Measurements from ENCODE around the gene TIAM1. TPM values are rescaled to one million over a fixed set of nuclear protein-coding genes. Genes with fewer than 3 reads are reported as not detected.

Gene TIAM1
- total and polyA plus RNA-seq, 4 donors, result 3.5 to 58.0 (median 11.8) TPM

GRCh38 chr21:31255896-31256295 is 88.2 kb downstream of the TIAM1 start:
- Histone ChIP-seq H3K27me3 (ENCODE audit: control insufficient read depth in 3 of 3, insufficient read depth in 3 of 3, low read length in 2 of 3) (no peaks in the 10 kb centered on the region), H3K4me3 (no peak overlapping the region), H3K4me1 (ENCODE audit: control insufficient read depth in 5 of 5, insufficient read depth in 5 of 5, low read length in 5 of 5) (peaks cover 0 to 19% (median 2%) of the 10 kb centered on the region in 5 donors), H3K9me3 (ENCODE audit: control insufficient read depth in 4 of 4, insufficient read depth in 3 of 4, low read length in 3 of 4) (no peaks in the 10 kb centered on the region), H3K9ac (ENCODE audit: insufficient read depth in 1 of 2, low read length in 2 of 2) (no peak overlapping the region), H3K27ac (ENCODE audit: low read depth in 1 of 2, low read length in 1 of 2) (no peak overlapping the region), H3K36me3 (ENCODE audit: control insufficient read depth in 4 of 4, insufficient read depth in 4 of 4, low read length in 4 of 4) (peaks cover 0 to 8% (median 0%) of the 10 kb centered on the region in 4 donors)
- 93 to 97% methylated on average over 2 of the region's 2 CpGs for WGBS, 2 donors
- DNase-seq (peak in 2 of 3 donors; percentile 19 to 32), ATAC-seq (ENCODE audit: insufficient read depth, low FRiP score) (no peak)
- no peak for TF ChIP-seq CTCF (IDR thresholded peaks at IDR 0.05; ENCODE audit: control extremely low read depth, extremely low read depth)

GRCh38 chr21:31255036-31255435 is 89.0 kb downstream of the TIAM1 start:
- H3K36me3 ChIP-seq (ENCODE audit: control insufficient read depth in 4 of 4, insufficient read depth in 4 of 4, low read length in 4 of 4), result peaks cover 0 to 8% (median 3%) of the 10 kb centered on the region in 4 donors
- no peak for TF ChIP-seq CTCF (IDR thresholded peaks at IDR 0.05; ENCODE audit: control extremely low read depth, extremely low read depth)
- no peaks in the 10 kb centered on the region for H3K27me3 ChIP-seq (ENCODE audit: control insufficient read depth in 3 of 3, insufficient read depth in 3 of 3, low read length in 2 of 3)
- peaks cover 0 to 14% (median 2%) of the 10 kb centered on the region in 5 donors for H3K4me1 ChIP-seq (ENCODE audit: control insufficient read depth in 5 of 5, insufficient read depth in 5 of 5, low read length in 5 of 5)
- no peak for DNase-seq
- ATAC-seq (ENCODE audit: insufficient read depth, low FRiP score), result no peak
- no peak overlapping the region for H3K4me3 ChIP-seq
- H3K27ac ChIP-seq (ENCODE audit: low read depth in 1 of 2, low read length in 1 of 2), result no peak overlapping the region
- H3K9ac ChIP-seq (ENCODE audit: insufficient read depth in 1 of 2, low read length in 2 of 2), result no peak overlapping the region
- H3K9me3 ChIP-seq (ENCODE audit: control insufficient read depth in 4 of 4, insufficient read depth in 3 of 4, low read length in 3 of 4), result peaks cover 0 to 2% (median 0%) of the 10 kb centered on the region in 4 donors
- WGBS, 2 donors, result 92 to 94% methylated on average over 4 of the region's 4 CpGs

- Histone ChIP-seq H3K27ac (ENCODE audit: low read depth in 1 of 2, low read length in 1 of 2) (no peak overlapping the region), H3K4me3 (no peak overlapping the region), H3K9ac (ENCODE audit: insufficient read depth in 1 of 2, low read length in 2 of 2) (no peak overlapping the region), H3K4me1 (ENCODE audit: control insufficient read depth in 5 of 5, insufficient read depth in 5 of 5, low read length in 5 of 5) (peaks cover 0 to 14% (median 2%) of the 10 kb centered on the region in 5 donors), H3K36me3 (ENCODE audit: control insufficient read depth in 4 of 4, insufficient read depth in 4 of 4, low read length in 4 of 4) (peaks cover 0 to 8% (median 4%) of the 10 kb centered on the region in 4 donors), H3K27me3 (ENCODE audit: control insufficient read depth in 3 of 3, insufficient read depth in 3 of 3, low read length in 2 of 3) (no peaks in the 10 kb centered on the region), H3K9me3 (ENCODE audit: control insufficient read depth in 4 of 4, insufficient read depth in 3 of 4, low read length in 3 of 4) (peaks cover 0 to 2% (median 0%) of the 10 kb centered on the region in 4 donors)
- ATAC-seq (ENCODE audit: insufficient read depth, low FRiP score), result no peak
- WGBS, 2 donors, result 86 to 89% methylated on average over 2 of the region's 2 CpGs
- no peak for TF ChIP-seq CTCF (IDR thresholded peaks at IDR 0.05; ENCODE audit: control extremely low read depth, extremely low read depth)
- DNase-seq, result no peak
Observed at GRCh38 chr21:31254131-31254530, 89.9 kb downstream of the TIAM1 start.

- WGBS, 2 donors, result 60 to 76% methylated on average over 3 of the region's 3 CpGs
- DNase-seq (peak in 1 of 3 donors; percentile 29), ATAC-seq (ENCODE audit: insufficient read depth, low FRiP score) (no peak)
- TF ChIP-seq CTCF (IDR thresholded peaks at IDR 0.05; ENCODE audit: control extremely low read depth, extremely low read depth), result no peak
- H3K4me3 ChIP-seq, result no peak overlapping the region
- H3K36me3 ChIP-seq (ENCODE audit: control insufficient read depth in 4 of 4, insufficient read depth in 4 of 4, low read length in 4 of 4), result peaks cover 0 to 10% (median 4%) of the 10 kb centered on the region in 4 donors
- H3K27me3 ChIP-seq (ENCODE audit: control insufficient read depth in 3 of 3, insufficient read depth in 3 of 3, low read length in 2 of 3), result no peaks in the 10 kb centered on the region
- H3K9me3 ChIP-seq (ENCODE audit: control insufficient read depth in 4 of 4, insufficient read depth in 3 of 4, low read length in 3 of 4), result peaks cover 0 to 2% (median 0%) of the 10 kb centered on the region in 4 donors
- H3K9ac ChIP-seq (ENCODE audit: insufficient read depth in 1 of 2, low read length in 2 of 2), result no peak overlapping the region
- no peak overlapping the region for H3K27ac ChIP-seq (ENCODE audit: low read depth in 1 of 2, low read length in 1 of 2)
- peaks cover 0 to 14% (median 2%) of the 10 kb centered on the region in 5 donors for H3K4me1 ChIP-seq (ENCODE audit: control insufficient read depth in 5 of 5, insufficient read depth in 5 of 5, low read length in 5 of 5)
Observed at GRCh38 chr21:31253684-31254083, 90.4 kb downstream of the TIAM1 start.

Data from lung (tissue), 12 donors.